NB4 (cell line): ENCODE data around the gene TSSK6.

Experiments
- CTCF ChIP-seq: IDR thresholded peaks from one replicate; pipeline ENCODE4 v1.5.1; 2012; ENCODE audit warnings: low read depth, low read length
- MAX ChIP-seq: IDR thresholded peaks from 2 replicates; pipeline ENCODE4 v1.6.1; 2011; ENCODE audit warnings: low read depth, low read length
- POLR2A ChIP-seq: IDR thresholded peaks from 2 replicates; pipeline ENCODE4 v1.6.1; 2011; ENCODE audit warnings: mild to moderate bottlenecking; ENCODE audit not compliant: insufficient read length; ENCODE audit errors: extremely low read depth

- TF ChIP-seq POLR2A (no peak), CTCF (no peak), MAX (no peak)
Measured at GRCh38 chr19:19505669-19506326, 9.6 kb downstream of the TSSK6 start.
